Panc1 (cell line): Measurements from ENCODE around the gene VWC2L. TPM values are rescaled to one million over a fixed set of nuclear protein-coding genes. Genes with fewer than 3 reads are reported as not detected.

ENCODE experiments used
- ATAC-seq: fragments of 200-7000 bp; cut with Tn5 transposase; 2 replicates; pipeline ENCODE4 v1.9.1; 2020; ENCODE audit warnings: mild to moderate bottlenecking, moderate library complexity
- BruUV-seq: library from RNA; stranded (reverse); fragments of 400-500 nt; replicated peaks from 2 replicates; lab custom pipeline; 2021; lab: Mats Ljungman, UMichigan
- CTCF ChIA-PET: fragments of 300-600 bp; sonication (Branson Sonifier 250); formaldehyde crosslinking; loops from one replicate; lab custom pipeline; 2022; ENCODE audit warnings: antibody characterized with exemption; lab: Charles Lee
- POLR2A ChIA-PET: fragments of 300-600 bp; sonication (Branson Sonifier 250); formaldehyde crosslinking; loops from one replicate; lab custom pipeline; 2022; ENCODE audit warnings: antibody characterized with exemption; lab: Charles Lee
- DNase-seq: peaks from one replicate; pipeline ENCODE4 v3.0.0-alpha.2; 2010; ENCODE audit warnings: low read depth, low spot score
- H3K27ac ChIP-seq: 2 replicates; pipeline ENCODE4 v1.5.1; 2011; ENCODE audit warnings: mild to moderate bottlenecking, low read length, inconsistent platforms
- H3K27me3 ChIP-seq: fragments of 200-500 bp; sonication (Bioruptor generic); 2 replicates; pipeline ENCODE4 v1.6.0; 2014; ENCODE audit warnings: low read length, inconsistent platforms; ENCODE audit not compliant: control insufficient read depth, insufficient read depth
- H3K36me3 ChIP-seq: fragments of 200-500 bp; sonication (Bioruptor generic); 2 replicates; pipeline ENCODE4 v1.5.1; 2014; ENCODE audit warnings: inconsistent platforms, mild to moderate bottlenecking, low read length, moderate library complexity; ENCODE audit not compliant: control insufficient read depth, insufficient read depth
- H3K4me1 ChIP-seq: 2 replicates; pipeline ENCODE4 v1.5.1; 2011; ENCODE audit warnings: inconsistent platforms, mild to moderate bottlenecking, low read length, moderate library complexity; ENCODE audit not compliant: control insufficient read depth, insufficient read depth
- H3K4me3 ChIP-seq, 2 experiments: 2 replicates each; pipeline ENCODE4 v1.5.1; 2011 to 2012; ENCODE audit warnings: low read depth in 2 of 2, low read length in 2 of 2, mild to moderate bottlenecking in 2 of 2, inconsistent platforms in 1 of 2, moderate library complexity in 1 of 2
- H3K9me3 ChIP-seq: fragments of 200-500 bp; sonication (Bioruptor generic); 2 replicates; pipeline ENCODE4 v1.5.1; 2014; ENCODE audit warnings: low read depth, mild to moderate bottlenecking, inconsistent platforms, low read length, moderate library complexity; ENCODE audit not compliant: control insufficient read depth, insufficient read depth
- POLR2AphosphoS5 ChIP-seq: IDR thresholded peaks from 2 replicates; pipeline ENCODE4 v1.6.1; 2012; ENCODE audit warnings: mild to moderate bottlenecking, low read depth, low read length, moderate library complexity
- SIN3A ChIP-seq: IDR thresholded peaks from 2 replicates; pipeline ENCODE4 v1.6.1; 2012; ENCODE audit warnings: low read depth, mild to moderate bottlenecking, low read length, moderate library complexity, borderline replicate concordance; ENCODE audit not compliant: insufficient read depth
- TCF7L2 ChIP-seq: IDR thresholded peaks from 2 replicates; pipeline ENCODE4 v1.6.1; 2011; ENCODE audit warnings: mild to moderate bottlenecking, low read depth, low read length, inconsistent platforms
- in situ Hi-C: cut with HindIII; loops from 2 replicates; pipeline ENCODE4 v1.10.0; 2016; ENCODE audit warnings: low sequenced_read_pairs, low pct_unique_long_range_greater_than_20kb
- intact Hi-C: fragments of 100-400 bp; cut with micrococcal nuclease; formaldehyde crosslinking; loops from one replicate; pipeline ENCODE4 v1.10.0; 2022; ENCODE audit not compliant: unreplicated experiment
- total RNA-seq: library from RNA; stranded (reverse); gene quantifications from one replicate; pipeline ENCODE4 v1.2.1, GENCODE V29; 2021; ENCODE audit not compliant: unreplicated experiment
- TF ChIP-seq, protein P1 (sequence below): fragments of 450-650 bp; IDR thresholded peaks from 2 replicates; pipeline ENCODE4 v1.5.1; 2017; ENCODE audit warnings: mild to moderate bottlenecking
- TF ChIP-seq, protein P2 (sequence below), 2 experiments: IDR thresholded peaks; 2 replicates each; pipeline ENCODE4 v1.6.1; 2011 to 2012; ENCODE audit warnings: low read depth in 2 of 2, control low read depth in 1 of 2, low read length in 1 of 2, mild to moderate bottlenecking in 1 of 2, moderate library complexity in 1 of 2; ENCODE audit not compliant: insufficient read depth in 1 of 2

The VWC2L gene
- total RNA-seq, 1 experiment from 2014 or later: not detected

DNA sequence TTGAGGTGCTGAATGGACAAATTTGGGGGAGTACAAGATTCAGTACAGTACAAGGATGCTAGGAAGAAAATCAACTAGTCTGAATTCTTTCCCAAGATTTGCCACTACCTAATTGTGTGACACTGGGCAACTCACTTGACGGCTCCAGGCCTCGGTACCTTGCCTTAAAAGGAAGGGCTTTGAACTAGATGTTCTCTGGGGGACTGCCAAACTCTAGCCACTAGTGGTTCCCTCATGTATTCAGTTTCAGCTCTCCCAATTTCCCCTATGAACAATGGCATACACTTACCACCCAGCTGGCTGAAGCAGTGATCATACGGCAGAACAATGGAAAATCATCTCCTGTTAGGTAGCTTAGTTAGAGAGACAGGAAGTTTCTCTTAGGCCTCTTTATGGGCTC lies 73.4 kb downstream of the VWC2L start:
- ATAC-seq (no peak), DNase-seq (no peak)
- BruUV-seq: no TSS peak
- in situ Hi-C loops: no loop called here
- Histone ChIP-seq H3K4me3 (no peak overlapping the region), H3K27me3 (no peaks in the 10 kb centered on the region), H3K27ac (no peak overlapping the region), H3K36me3 (no peaks in the 10 kb centered on the region), H3K9me3 (no peaks in the 10 kb centered on the region), H3K4me1 (no peaks in the 10 kb centered on the region)
- intact Hi-C loops: no loop called here
- TF ChIP-seq TCF7L2 (no peak), POLR2AphosphoS5 (no peak), SIN3A (no peak)
- TF ChIP-seq, protein P1, sequence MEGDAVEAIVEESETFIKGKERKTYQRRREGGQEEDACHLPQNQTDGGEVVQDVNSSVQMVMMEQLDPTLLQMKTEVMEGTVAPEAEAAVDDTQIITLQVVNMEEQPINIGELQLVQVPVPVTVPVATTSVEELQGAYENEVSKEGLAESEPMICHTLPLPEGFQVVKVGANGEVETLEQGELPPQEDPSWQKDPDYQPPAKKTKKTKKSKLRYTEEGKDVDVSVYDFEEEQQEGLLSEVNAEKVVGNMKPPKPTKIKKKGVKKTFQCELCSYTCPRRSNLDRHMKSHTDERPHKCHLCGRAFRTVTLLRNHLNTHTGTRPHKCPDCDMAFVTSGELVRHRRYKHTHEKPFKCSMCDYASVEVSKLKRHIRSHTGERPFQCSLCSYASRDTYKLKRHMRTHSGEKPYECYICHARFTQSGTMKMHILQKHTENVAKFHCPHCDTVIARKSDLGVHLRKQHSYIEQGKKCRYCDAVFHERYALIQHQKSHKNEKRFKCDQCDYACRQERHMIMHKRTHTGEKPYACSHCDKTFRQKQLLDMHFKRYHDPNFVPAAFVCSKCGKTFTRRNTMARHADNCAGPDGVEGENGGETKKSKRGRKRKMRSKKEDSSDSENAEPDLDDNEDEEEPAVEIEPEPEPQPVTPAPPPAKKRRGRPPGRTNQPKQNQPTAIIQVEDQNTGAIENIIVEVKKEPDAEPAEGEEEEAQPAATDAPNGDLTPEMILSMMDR: no peak
- TF ChIP-seq, protein P2, sequence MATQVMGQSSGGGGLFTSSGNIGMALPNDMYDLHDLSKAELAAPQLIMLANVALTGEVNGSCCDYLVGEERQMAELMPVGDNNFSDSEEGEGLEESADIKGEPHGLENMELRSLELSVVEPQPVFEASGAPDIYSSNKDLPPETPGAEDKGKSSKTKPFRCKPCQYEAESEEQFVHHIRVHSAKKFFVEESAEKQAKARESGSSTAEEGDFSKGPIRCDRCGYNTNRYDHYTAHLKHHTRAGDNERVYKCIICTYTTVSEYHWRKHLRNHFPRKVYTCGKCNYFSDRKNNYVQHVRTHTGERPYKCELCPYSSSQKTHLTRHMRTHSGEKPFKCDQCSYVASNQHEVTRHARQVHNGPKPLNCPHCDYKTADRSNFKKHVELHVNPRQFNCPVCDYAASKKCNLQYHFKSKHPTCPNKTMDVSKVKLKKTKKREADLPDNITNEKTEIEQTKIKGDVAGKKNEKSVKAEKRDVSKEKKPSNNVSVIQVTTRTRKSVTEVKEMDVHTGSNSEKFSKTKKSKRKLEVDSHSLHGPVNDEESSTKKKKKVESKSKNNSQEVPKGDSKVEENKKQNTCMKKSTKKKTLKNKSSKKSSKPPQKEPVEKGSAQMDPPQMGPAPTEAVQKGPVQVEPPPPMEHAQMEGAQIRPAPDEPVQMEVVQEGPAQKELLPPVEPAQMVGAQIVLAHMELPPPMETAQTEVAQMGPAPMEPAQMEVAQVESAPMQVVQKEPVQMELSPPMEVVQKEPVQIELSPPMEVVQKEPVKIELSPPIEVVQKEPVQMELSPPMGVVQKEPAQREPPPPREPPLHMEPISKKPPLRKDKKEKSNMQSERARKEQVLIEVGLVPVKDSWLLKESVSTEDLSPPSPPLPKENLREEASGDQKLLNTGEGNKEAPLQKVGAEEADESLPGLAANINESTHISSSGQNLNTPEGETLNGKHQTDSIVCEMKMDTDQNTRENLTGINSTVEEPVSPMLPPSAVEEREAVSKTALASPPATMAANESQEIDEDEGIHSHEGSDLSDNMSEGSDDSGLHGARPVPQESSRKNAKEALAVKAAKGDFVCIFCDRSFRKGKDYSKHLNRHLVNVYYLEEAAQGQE (IDR thresholded peaks at IDR 0.05; ENCODE audit: insufficient read depth in 1 of 2, low read depth in 2 of 2, low read length in 1 of 2): no peak
- POLR2A ChIA-PET: no interaction called here
- CTCF ChIA-PET: no interaction called here

DNA sequence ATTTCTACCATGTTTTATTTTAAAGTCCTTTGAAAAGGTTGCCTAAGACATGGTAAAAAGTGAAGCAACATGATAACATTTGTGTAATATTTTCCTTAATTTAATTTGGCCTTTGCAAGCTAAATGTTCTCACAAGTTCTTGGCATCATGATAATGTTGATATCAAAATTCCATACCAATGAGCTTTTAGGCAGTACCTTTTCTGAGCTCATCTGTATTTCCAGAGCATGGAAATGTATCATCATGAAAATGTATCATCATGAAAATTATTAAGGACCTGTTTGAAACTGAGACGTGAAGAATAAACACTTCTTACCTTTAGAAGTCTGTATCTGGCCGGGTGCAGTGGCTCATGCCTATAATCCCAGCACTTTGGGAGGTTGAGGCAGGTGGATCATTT lies 73.8 kb downstream of the VWC2L start:
- ChIA-PET POLR2A (no interaction called here), CTCF (no interaction called here)
- no peak for DNase-seq
- TF ChIP-seq, protein P2 (IDR thresholded peaks at IDR 0.05; ENCODE audit: insufficient read depth in 1 of 2, low read depth in 2 of 2, low read length in 1 of 2): no peak
- TF ChIP-seq, protein P1: no peak
- no peak for TF ChIP-seq SIN3A
- no peak for TF ChIP-seq TCF7L2
- TF ChIP-seq POLR2AphosphoS5: no peak
- Histone ChIP-seq H3K36me3 (no peaks in the 10 kb centered on the region), H3K27me3 (no peaks in the 10 kb centered on the region), H3K9me3 (no peaks in the 10 kb centered on the region), H3K4me3 (no peak overlapping the region), H3K4me1 (no peaks in the 10 kb centered on the region), H3K27ac (no peak overlapping the region)
- no peak for ATAC-seq
- in situ Hi-C loops: no loop called here
- intact Hi-C loops: no loop called here
- BruUV-seq: no TSS peak
